NCI-H446 (cell line): ENCODE data around the gene RAP1GAP2.
"Not testable (repeated sequence)": the region's sequence is repeated elsewhere in the genome, so short reads cannot be mapped to it uniquely, and the experiment has no call there.

Source experiments
- DNase-seq, 2 experiments: peaks; one replicate each; lab custom pipeline; 2025; lab: John Stamatoyannopoulos, UW

The RAP1GAP2 gene

GRCh38 chr17:3043737-3044365 lies 247.6 kb downstream of the RAP1GAP2 start:
- peak in 1 of 2 experiments; percentile 14 for DNase-seq

- no peak for DNase-seq
Measured at GRCh38 chr17:3046753-3047152, 250.5 kb downstream of the RAP1GAP2 start.

GRCh38 chr17:3048727-3049471 lies 252.7 kb downstream of the RAP1GAP2 start:
- DNase-seq = peak; percentile 96 to 97

DNA sequence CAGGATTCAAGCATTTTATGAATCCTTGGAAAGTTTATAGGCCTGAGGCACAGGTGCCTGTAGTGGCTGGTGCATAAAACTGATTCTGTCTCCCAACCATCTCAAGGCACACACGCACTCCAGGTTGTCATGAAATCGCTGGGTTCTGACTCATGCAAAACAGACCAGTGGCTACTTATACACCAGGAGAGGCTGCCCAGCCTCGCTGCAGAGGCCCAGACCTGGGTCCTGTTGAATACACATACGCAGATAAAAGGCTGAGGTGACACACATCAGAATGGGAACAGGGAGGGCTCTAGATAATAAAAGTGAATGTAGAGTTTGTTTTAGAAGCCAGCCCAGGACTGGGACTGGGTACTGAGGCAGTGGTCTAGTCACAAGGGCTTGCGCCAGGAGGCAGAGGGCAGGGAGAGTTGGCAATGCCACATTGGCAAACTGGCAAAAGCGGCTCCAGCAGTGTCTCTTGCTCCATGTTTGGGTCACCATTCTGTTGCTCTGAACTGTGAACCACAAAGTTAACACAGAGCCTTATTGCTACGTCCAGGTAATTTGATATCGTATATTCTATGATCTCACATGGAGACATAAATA lies 253.6 kb downstream of the RAP1GAP2 start:
- DNase-seq = no peak

- DNase-seq = not testable (repeated sequence)
Measured at GRCh38 chr17:3054868-3055267, 258.6 kb downstream of the RAP1GAP2 start.

DNA sequence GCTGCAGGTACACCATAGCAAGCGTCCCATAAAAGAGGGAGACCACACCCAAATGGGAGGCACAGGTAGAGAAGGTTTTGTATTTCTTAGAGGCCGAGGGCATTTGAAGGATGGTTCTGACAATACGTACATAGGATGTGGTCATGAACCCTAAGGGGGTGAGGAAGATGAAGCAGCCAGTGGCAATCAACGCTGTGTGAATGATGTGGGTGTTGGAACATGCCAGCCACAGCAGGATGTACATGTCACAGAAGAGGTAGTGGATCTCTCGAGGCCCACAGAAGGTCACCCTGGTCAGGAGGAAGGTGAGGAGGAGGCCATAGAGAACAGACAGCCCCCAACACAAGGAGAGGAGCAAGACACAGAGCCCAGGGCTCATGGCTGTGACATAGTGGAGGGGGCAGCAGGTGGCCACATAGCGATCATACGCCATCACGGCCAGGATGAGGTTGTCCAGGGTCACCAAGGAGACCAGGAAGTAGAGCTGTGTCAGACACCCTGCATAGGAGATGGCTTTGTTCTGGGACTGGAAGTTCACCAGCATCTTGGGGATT lies 266.7 kb downstream of the RAP1GAP2 start:
- DNase-seq = not testable (repeated sequence)

DNA sequence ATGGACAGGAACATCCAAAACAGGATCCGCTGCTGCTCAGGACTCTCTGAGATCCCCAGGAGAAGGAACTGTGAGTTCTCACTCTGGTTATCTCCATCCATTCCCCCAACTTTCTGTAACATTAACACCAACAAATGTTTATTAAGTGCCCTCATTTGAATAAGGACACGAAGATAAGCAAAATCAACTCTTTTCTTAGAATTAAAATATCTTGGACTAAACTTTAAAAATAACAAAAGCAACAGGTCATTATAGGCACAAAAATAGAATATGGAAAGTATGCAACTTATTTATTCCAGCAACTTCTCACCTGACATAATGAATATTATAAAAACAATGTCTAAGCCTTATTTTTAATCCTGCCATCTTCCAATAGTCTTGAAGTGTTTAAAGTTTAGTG lies 267.3 kb downstream of the RAP1GAP2 start, which contains the start of gene OR1D5:
Gene OR1D5 (minus strand): TSS at position 101 of the 400 bp plus-strand sequence. CDS start 0 bp downstream, at position 101.
- DNase-seq = not testable (repeated sequence)

GRCh38 chr17:3065192-3065591 lies 269.0 kb downstream of the RAP1GAP2 start:
- DNase-seq = not testable (repeated sequence)

GRCh38 chr17:3073850-3074249 lies 277.6 kb downstream of the RAP1GAP2 start:
- not testable (repeated sequence) for DNase-seq
